Fibroblast of the aortic adventitia (primary cell): Measurements from ENCODE around the gene TMEM72. TPM values are rescaled to one million over a fixed set of nuclear protein-coding genes. Genes with fewer than 3 reads are reported as not detected.

Experiments used
- DNase-seq: peaks from one replicate; pipeline ENCODE4 v3.0.0-alpha.2; 2010; ENCODE audit warnings: low read depth
- H3K4me3 ChIP-seq: 2 replicates; pipeline ENCODE4 v1.5.1; 2011; ENCODE audit warnings: low read depth, mild to moderate bottlenecking, control low read depth, low read length, moderate library complexity
- total RNA-seq: library from RNA; depleted of rRNA; stranded (reverse); fragments of >200 nt; gene quantifications from 2 replicates; pipeline ENCODE4 v1.2.3, GENCODE V29; 2012; ENCODE audit warnings: low replicate concordance
- TF ChIP-seq, protein P1 (sequence below): IDR thresholded peaks from 2 replicates; pipeline ENCODE4 v1.5.1; 2011; ENCODE audit warnings: mild to moderate bottlenecking, low read length, control low read depth, inconsistent platforms; ENCODE audit not compliant: insufficient read depth

Gene TMEM72
- total RNA-seq, 1 donor: not detected

DNA sequence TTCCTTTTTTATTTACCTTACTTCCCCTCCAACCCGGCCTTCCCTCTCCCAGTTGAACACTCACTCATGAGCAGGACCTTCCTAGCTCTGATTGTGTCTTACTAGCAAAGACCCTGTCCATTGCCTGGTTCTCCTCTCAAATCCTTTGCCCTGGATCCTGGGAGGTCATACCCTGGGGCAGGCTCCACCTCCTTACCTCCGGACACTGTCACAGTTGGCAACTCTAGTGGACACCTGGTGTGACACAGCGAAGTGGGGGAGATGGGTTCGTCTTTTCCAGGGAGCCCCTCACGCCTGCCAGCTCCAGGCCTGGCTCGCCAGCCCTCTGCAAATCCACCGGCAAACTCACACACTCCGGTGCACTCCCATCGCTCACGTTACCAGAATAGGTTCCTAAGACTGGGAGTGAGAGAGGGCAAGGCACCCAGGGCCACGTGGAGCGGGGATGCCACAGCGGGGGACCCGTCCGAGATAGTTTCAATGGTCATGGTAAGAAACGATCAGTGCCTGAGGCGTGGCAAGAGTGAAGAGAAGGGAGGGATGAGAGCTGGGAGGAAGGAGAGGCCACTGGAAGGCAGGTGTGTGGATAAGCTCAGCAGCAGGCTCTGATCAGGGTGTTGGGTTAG is 30.9 kb upstream of the TMEM72 start:
- H3K4me3 ChIP-seq: no peak overlapping the region
- DNase-seq: no peak
- TF ChIP-seq, protein P1, sequence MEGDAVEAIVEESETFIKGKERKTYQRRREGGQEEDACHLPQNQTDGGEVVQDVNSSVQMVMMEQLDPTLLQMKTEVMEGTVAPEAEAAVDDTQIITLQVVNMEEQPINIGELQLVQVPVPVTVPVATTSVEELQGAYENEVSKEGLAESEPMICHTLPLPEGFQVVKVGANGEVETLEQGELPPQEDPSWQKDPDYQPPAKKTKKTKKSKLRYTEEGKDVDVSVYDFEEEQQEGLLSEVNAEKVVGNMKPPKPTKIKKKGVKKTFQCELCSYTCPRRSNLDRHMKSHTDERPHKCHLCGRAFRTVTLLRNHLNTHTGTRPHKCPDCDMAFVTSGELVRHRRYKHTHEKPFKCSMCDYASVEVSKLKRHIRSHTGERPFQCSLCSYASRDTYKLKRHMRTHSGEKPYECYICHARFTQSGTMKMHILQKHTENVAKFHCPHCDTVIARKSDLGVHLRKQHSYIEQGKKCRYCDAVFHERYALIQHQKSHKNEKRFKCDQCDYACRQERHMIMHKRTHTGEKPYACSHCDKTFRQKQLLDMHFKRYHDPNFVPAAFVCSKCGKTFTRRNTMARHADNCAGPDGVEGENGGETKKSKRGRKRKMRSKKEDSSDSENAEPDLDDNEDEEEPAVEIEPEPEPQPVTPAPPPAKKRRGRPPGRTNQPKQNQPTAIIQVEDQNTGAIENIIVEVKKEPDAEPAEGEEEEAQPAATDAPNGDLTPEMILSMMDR: no peak

DNA sequence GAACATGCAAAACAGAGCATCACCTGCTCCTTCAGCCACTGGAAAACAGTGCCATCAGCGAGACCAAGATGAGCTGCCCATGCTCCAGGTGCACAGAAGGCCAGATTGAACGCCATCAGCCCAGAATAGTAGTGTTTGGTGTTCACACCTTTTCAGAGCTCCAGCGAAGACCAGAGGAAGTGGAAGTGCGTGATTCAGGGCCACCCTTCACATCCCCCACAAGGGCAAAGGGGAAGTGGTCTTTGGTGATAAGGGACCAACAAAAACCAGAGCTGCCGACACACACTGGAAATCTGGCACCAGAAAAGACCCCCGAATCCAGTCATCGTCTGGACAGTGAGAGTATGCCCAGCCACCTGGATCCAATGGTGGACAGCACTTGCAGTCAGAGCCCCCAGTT is 29.5 kb upstream of the TMEM72 start:
- no peak for DNase-seq
- H3K4me3 ChIP-seq: no peak overlapping the region
- TF ChIP-seq, protein P1: no peak

- TF ChIP-seq, protein P1: no peak
- H3K4me3 ChIP-seq: no peak overlapping the region
- no peak for DNase-seq
These were observed 28.9 kb upstream of the TMEM72 start for GRCh38 chr10:44882166-44882720.

DNA sequence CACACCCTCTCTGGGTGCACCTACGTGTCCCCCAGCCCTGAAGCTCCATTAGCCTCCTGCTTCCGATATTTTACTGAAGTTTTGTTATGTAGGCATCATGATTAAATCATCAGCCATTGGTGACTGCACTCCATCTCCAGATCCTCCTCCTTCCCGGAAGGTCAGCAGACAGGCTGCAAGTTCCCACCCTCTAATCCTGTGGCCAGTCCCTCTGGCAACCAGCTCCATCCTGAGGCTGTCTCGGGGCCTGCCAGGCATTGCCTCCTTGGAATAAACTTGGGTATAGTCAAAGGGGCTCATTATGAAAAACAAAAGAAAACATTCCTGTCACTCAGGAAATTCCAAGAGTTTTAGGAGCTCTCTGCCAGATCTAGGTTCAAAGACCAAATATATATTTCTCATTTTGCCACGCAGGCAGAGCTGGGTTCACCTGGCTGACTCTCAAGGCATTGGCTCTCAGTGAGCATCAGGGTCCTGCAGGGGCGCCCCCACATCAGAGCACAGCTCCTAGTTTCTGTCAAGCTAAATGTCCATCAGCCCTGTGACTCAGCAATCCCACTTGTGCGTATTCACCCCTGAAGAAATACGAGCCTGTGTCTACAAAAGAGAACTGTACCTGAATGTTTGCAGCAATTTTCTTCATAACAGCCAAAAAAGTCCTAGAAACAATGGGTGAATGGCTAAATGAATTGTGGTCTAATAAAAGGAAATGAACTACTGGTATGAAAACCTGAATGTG is 27.4 kb upstream of the TMEM72 start:
- TF ChIP-seq, protein P1: no peak

DNA sequence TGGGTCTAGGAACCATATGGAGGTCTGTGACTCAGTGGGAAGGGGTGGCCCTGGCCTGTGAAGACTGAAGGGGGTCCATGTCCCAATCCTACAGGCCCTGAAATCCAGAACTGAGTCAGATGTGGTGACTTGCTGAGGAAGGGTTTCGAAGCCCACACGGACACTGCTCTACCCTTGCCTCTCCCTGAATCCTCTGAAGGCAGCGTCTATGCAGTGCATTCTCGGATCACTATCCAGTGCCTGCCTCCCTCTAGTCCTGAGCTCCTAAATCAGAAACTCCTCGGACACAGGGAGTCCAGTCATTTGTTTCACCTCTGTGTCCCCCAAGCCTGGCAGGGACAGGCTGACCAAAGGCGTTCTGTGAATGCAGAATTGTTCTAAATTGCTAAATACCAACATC is 25.4 kb upstream of the TMEM72 start:
- no peak for DNase-seq
- no peak overlapping the region for H3K4me3 ChIP-seq
- TF ChIP-seq, protein P1: no peak

More for the DNA sequence above, 27.4 kb upstream of the TMEM72 start:
- no peak overlapping the region for H3K4me3 ChIP-seq
- DNase-seq: no peak

- no peak overlapping the region for H3K4me3 ChIP-seq
- no peak for DNase-seq
- TF ChIP-seq, protein P1: no peak
These were observed 24.2 kb upstream of the TMEM72 start for GRCh38 chr10:44886966-44887365.
